SK-N-SH (cell line): ENCODE measurements around the gene SSUH2.

Source experiments
- ELF1 ChIP-seq: IDR thresholded peaks from 2 replicates; pipeline ENCODE4 v1.4.0; 2012
- NFIC ChIP-seq: IDR thresholded peaks from 2 replicates; pipeline ENCODE4 v1.4.0; 2012; ENCODE audit warnings: borderline replicate concordance
- POLR2AphosphoS5 ChIP-seq: IDR thresholded peaks from 2 replicates; pipeline ENCODE4 v1.6.1; 2012; ENCODE audit warnings: low read depth, low read length
- RCOR1 ChIP-seq: fragments of 150-350 bp; IDR thresholded peaks from 2 replicates; pipeline ENCODE4 v1.6.1; 2017; ENCODE audit warnings: antibody characterized with exemption, low read length
- SMC3 ChIP-seq: IDR thresholded peaks from 2 replicates; pipeline ENCODE4 v1.6.1; 2012; ENCODE audit warnings: low read depth, low read length, improper control_type of control experiment
- TEAD4 ChIP-seq: IDR thresholded peaks from 2 replicates; pipeline ENCODE4 v1.4.0; 2012; ENCODE audit warnings: mild to moderate bottlenecking, borderline replicate concordance; ENCODE audit not compliant: insufficient read depth
- TF ChIP-seq, protein P1 (sequence below): fragments of 200-600 bp; sonication (generic); IDR thresholded peaks from 2 replicates; pipeline ENCODE4 v1.6.1; 2017; ENCODE audit warnings: antibody characterized with exemption, mild to moderate bottlenecking, moderate library complexity
- TF ChIP-seq, protein P2 (sequence below): IDR thresholded peaks from 2 replicates; pipeline ENCODE4 v1.4.0; 2012; ENCODE audit warnings: low read depth

DNA sequence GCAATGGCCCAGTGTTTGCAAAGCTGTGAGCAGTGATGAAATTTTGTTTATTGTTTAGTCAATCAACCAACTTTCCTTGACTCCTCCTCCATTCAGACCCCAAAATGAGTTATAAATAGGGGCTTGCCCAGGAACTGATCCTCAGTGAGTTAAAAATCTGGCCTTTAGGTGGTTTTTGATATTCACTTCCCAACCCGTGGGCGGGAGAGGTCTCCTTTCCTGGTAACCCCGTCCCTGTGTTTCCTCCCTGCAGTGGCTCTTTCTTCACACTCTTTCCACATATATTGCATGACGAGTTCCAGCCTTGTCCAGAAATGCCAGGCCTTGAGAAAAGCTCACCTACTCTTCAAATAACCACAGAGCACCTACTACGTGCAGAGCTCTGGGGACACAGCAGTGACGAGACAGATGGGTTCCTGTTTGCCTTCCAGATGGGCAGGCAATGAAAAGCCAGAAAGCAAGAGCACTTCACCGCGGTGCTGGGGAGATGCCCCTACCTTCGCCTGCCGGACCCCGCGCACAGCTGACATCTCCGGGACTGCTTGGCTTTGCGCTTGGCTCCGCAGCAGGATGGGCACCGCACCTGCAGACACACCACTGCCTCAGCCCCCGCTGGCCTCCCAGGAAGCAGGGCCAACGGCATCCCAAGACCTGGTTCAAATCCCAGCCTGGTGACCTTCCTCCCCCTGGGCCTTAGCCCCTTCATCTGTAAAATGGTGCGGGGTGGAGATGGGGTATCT lies 17.2 kb downstream of the SSUH2 start:
- TF ChIP-seq, protein P1, sequence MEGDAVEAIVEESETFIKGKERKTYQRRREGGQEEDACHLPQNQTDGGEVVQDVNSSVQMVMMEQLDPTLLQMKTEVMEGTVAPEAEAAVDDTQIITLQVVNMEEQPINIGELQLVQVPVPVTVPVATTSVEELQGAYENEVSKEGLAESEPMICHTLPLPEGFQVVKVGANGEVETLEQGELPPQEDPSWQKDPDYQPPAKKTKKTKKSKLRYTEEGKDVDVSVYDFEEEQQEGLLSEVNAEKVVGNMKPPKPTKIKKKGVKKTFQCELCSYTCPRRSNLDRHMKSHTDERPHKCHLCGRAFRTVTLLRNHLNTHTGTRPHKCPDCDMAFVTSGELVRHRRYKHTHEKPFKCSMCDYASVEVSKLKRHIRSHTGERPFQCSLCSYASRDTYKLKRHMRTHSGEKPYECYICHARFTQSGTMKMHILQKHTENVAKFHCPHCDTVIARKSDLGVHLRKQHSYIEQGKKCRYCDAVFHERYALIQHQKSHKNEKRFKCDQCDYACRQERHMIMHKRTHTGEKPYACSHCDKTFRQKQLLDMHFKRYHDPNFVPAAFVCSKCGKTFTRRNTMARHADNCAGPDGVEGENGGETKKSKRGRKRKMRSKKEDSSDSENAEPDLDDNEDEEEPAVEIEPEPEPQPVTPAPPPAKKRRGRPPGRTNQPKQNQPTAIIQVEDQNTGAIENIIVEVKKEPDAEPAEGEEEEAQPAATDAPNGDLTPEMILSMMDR, result no peak
- TF ChIP-seq ELF1 (no peak), POLR2AphosphoS5 (no peak), RCOR1 (no peak), TEAD4 (no peak), NFIC (no peak), SMC3 (no peak)
- TF ChIP-seq, protein P2, sequence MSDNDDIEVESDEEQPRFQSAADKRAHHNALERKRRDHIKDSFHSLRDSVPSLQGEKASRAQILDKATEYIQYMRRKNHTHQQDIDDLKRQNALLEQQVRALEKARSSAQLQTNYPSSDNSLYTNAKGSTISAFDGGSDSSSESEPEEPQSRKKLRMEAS, result no peak
